Endothelial cell of umbilical vein (primary cell): ENCODE measurements around the gene PPP1R12A. TPM values are rescaled to one million over a fixed set of nuclear protein-coding genes. Genes with fewer than 3 reads are reported as not detected.

ENCODE experiments used
- BruUV-seq: library from RNA; stranded (reverse); fragments of 400-500 nt; replicated peaks from 2 replicates; lab custom pipeline; 2021; lab: Mats Ljungman, UMichigan
- CTCF ChIA-PET: fragments of 300-600, 350-600 bp; sonication (Branson Sonifier 250); formaldehyde crosslinking; loops from one replicate; lab custom pipeline; 2021; ENCODE audit warnings: antibody characterized with exemption, inconsistent platforms; lab: Charles Lee
- POLR2A ChIA-PET: fragments of 300-600, 350-600 bp; sonication (Branson Sonifier 250); formaldehyde crosslinking; loops from one replicate; lab custom pipeline; 2021; ENCODE audit warnings: antibody characterized with exemption, inconsistent platforms; lab: Charles Lee
- DNase-seq: peaks from one replicate; pipeline ENCODE4 v3.0.0-alpha.2; 2011; ENCODE audit warnings: low read depth, low spot score
- FAIRE-seq: peaks from 2 replicates; lab custom pipeline; 2011; peaks lifted over from hg19 to GRCh38; lab: Jason Lieb, UNC
- H2AFZ ChIP-seq: 2 replicates; pipeline ENCODE4 v1.6.0; 2012; ENCODE audit warnings: low read depth, low read length, control low read depth, inconsistent platforms
- H3K27ac ChIP-seq: 2 replicates; pipeline ENCODE4 v1.5.1; 2011; ENCODE audit warnings: low read depth, mild to moderate bottlenecking, control low read depth, low read length, moderate library complexity; ENCODE audit not compliant: insufficient read depth
- H3K27me3 ChIP-seq, 2 experiments: 2 replicates each; pipeline versions ENCODE4 v1.6.0 to v1.6.1; 2011; ENCODE audit warnings: low read length in 2 of 2, mixed read lengths in 1 of 2; ENCODE audit not compliant: control insufficient read depth in 2 of 2, insufficient read depth in 2 of 2
- H3K36me3 ChIP-seq, 2 experiments: 2 replicates in 1 of 2; 3 replicates in 1 of 2; pipeline ENCODE4 v1.5.1; 2011; ENCODE audit warnings: low read length in 2 of 2, mild to moderate bottlenecking in 1 of 2, moderate library complexity in 1 of 2; ENCODE audit not compliant: control insufficient read depth in 2 of 2, insufficient read depth in 2 of 2; ENCODE audit errors: extremely low read depth in 1 of 2
- H3K4me1 ChIP-seq: 3 replicates; pipeline ENCODE4 v1.5.1; 2011; ENCODE audit warnings: mild to moderate bottlenecking, low read length; ENCODE audit not compliant: control insufficient read depth, insufficient read depth; ENCODE audit errors: extremely low read depth
- H3K4me2 ChIP-seq: 2 replicates; pipeline ENCODE4 v1.6.1; 2011; ENCODE audit warnings: low read length, control low read depth, mixed read lengths; ENCODE audit not compliant: insufficient read depth
- H3K4me3 ChIP-seq, 3 experiments: fragments of 200-600 bp in 1 of 3; sonication (generic), shearing (Covaris generic) in 1 of 3; replicated peaks in 1 of 3; 2 replicates each; pipeline ENCODE4 v1.5.1; 2011 to 2016; ENCODE audit warnings: control low read depth in 3 of 3, low read length in 3 of 3, mild to moderate bottlenecking in 2 of 3, inconsistent platforms in 1 of 3, low read depth in 1 of 3, moderate library complexity in 1 of 3; ENCODE audit not compliant: insufficient read depth in 1 of 3
- H3K79me2 ChIP-seq: 2 replicates; pipeline ENCODE4 v1.6.0; 2012; ENCODE audit warnings: low read length, inconsistent platforms; ENCODE audit not compliant: control insufficient read depth, insufficient read depth
- H3K9ac ChIP-seq: replicated peaks from 2 replicates; pipeline ENCODE3; 2011; ENCODE audit warnings: low read length, control low read depth; ENCODE audit not compliant: insufficient read depth; ENCODE audit errors: extremely low read depth
- H3K9me1 ChIP-seq: replicated peaks from 3 replicates; pipeline ENCODE4 v1.6.0; 2011; ENCODE audit warnings: mild to moderate bottlenecking, low read length; ENCODE audit not compliant: control insufficient read depth, insufficient read depth; ENCODE audit errors: extremely low read depth
- H3K9me3 ChIP-seq: replicated peaks from 2 replicates; pipeline ENCODE4 v1.5.1; 2012; ENCODE audit warnings: low read length, inconsistent platforms; ENCODE audit not compliant: control insufficient read depth, insufficient read depth
- H4K20me1 ChIP-seq: replicated peaks from 2 replicates; pipeline ENCODE3; 2011; ENCODE audit warnings: mild to moderate bottlenecking, low read length; ENCODE audit not compliant: control insufficient read depth, insufficient read depth; ENCODE audit errors: extremely low read depth
- EZH2 ChIP-seq: IDR thresholded peaks from 2 replicates; pipeline ENCODE4 v1.6.1; 2012; ENCODE audit warnings: borderline replicate concordance, low read depth, mild to moderate bottlenecking, moderate library complexity, low read length, inconsistent platforms; ENCODE audit not compliant: severe bottlenecking
- FOS ChIP-seq: IDR thresholded peaks from 2 replicates; pipeline ENCODE4 v1.6.1; 2011; ENCODE audit warnings: mild to moderate bottlenecking, low read length, moderate library complexity, borderline replicate concordance; ENCODE audit not compliant: insufficient read depth
- GATA2 ChIP-seq: IDR thresholded peaks from 2 replicates; pipeline ENCODE4 v1.7.0; 2011; ENCODE audit warnings: low read depth, mild to moderate bottlenecking, moderate library complexity, mixed read lengths, low read length; ENCODE audit not compliant: insufficient read length, insufficient read depth
- JUN ChIP-seq: IDR thresholded peaks from 2 replicates; pipeline ENCODE4 v1.6.1; 2011; ENCODE audit warnings: borderline replicate concordance, low read depth; ENCODE audit not compliant: insufficient read length, insufficient read depth
- MYC ChIP-seq: IDR thresholded peaks from one replicate; pipeline ENCODE4 v1.6.1; 2011; ENCODE audit warnings: mild to moderate bottlenecking, low read depth, low read length
- POLR2A ChIP-seq: IDR thresholded peaks from 2 replicates; pipeline ENCODE4 v1.6.1; 2012; ENCODE audit warnings: low read depth, mild to moderate bottlenecking, control low read depth, low read length
- POLR2AphosphoS5 ChIP-seq: IDR thresholded peaks from 2 replicates; pipeline ENCODE4 v1.6.1; 2012; ENCODE audit warnings: low read depth, mild to moderate bottlenecking, control low read depth, low read length, moderate library complexity; ENCODE audit not compliant: insufficient read depth
- dilution Hi-C: fragments of 300-500 bp; cut with MboI; formaldehyde crosslinking; loops from one replicate; pipeline ENCODE4 v1.15.0; 2019; ENCODE audit warnings: low sequenced_read_pairs; ENCODE audit not compliant: extremely low pct_ligation_motif_present
- intact Hi-C: fragments of 100-400 bp; cut with micrococcal nuclease; formaldehyde crosslinking; loops from one replicate; pipeline ENCODE4 v1.10.0; 2022
- polyA plus RNA-seq, 4 experiments: library from polyadenylated mRNA; depleted of rRNA in 3 of 4; stranded (reverse) in 3 of 4; unstranded in 1 of 4; fragments of >200 nt; gene quantifications; 2 replicates each; pipeline versions ENCODE4 v1.2.1 to v1.2.3, GENCODE V29; 2011 to 2012; ENCODE audit warnings: missing spikeins in 1 of 4
- total RNA-seq: library from RNA; stranded (reverse); gene quantifications from 2 replicates; pipeline ENCODE4 v1.2.3, GENCODE V29; 2021
- TF ChIP-seq, protein P1 (sequence below), 2 donors: IDR thresholded peaks; 1 replicate in 1 of 2; 2 replicates in 1 of 2; pipeline ENCODE4 v1.5.1; 2011; ENCODE audit warnings: low read length in 2 of 2, mild to moderate bottlenecking in 2 of 2, moderate library complexity in 2 of 2, control low read depth in 1 of 2, inconsistent platforms in 1 of 2, low read depth in 1 of 2; ENCODE audit not compliant: insufficient read depth in 1 of 2; ENCODE audit errors: extremely low read depth in 1 of 2
- TF ChIP-seq, protein P2 (sequence below): IDR thresholded peaks from 2 replicates; pipeline ENCODE4 v1.6.1; 2011; ENCODE audit not compliant: insufficient read depth, insufficient read length

PPP1R12A gene
- total and polyA plus RNA-seq, 2 donors (not counting 3 experiments of a cell fraction or from before 2014, with no cell fraction given), result 12.9 to 83.9 TPM

DNA sequence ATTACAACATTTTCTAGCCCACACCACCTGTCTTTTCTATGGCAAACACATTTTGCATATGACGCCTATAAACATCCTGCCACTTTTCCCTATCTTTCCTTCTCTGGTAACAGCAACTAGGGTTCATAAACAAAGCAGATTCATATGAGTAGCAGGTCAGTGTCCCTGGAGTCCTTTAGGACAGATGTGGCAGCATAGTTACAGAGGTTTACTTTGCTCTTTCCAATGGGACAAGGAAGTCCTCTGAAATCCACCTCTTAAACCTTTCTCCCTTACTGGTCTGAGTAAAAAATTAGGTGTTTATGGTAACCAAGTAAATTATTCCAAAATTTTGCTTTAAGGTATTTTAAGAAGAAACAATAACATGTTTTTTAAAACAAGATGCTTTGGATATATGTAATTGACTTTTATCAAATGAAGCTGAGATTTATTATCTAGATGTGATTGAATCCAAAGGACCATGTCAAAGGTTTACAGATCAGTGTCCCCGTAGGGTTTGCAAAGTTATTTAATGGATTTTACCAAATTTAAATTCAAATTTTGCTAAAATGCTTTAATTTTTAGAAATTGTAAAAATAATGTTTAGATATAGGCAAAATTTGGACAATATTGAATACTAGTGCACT lies 164.9 kb downstream of the PPP1R12A start:
- H4K20me1 ChIP-seq, result no peaks in the 10 kb centered on the region
- peaks cover 2% of the 10 kb centered on the region for H3K9me1 ChIP-seq
- no peak overlapping the region for H3K4me3 ChIP-seq
- H3K27ac ChIP-seq, result no peak overlapping the region
- H3K79me2 ChIP-seq, result no peaks in the 10 kb centered on the region
- H3K4me1 ChIP-seq, result no peaks in the 10 kb centered on the region
- POLR2A ChIA-PET, result no interaction called here
- H2AFZ ChIP-seq, result no peak overlapping the region
- peaks cover 0 to under 1% of the 10 kb centered on the region in 2 experiments for H3K36me3 ChIP-seq
- no peak overlapping the region for H3K4me2 ChIP-seq
- dilution Hi-C loops, result no loop called here
- H3K9me3 ChIP-seq, result no peaks in the 10 kb centered on the region
- intact Hi-C loops, result no loop called here
- CTCF ChIA-PET, result interaction anchor here (1.0 kb wide), 1 partner anchor 117 kb away, joined by 3 read pairs; no protein-coding TSS in a partner anchor
- no peak for TF ChIP-seq FOS
- no peak for TF ChIP-seq GATA2
- TF ChIP-seq, protein P1, sequence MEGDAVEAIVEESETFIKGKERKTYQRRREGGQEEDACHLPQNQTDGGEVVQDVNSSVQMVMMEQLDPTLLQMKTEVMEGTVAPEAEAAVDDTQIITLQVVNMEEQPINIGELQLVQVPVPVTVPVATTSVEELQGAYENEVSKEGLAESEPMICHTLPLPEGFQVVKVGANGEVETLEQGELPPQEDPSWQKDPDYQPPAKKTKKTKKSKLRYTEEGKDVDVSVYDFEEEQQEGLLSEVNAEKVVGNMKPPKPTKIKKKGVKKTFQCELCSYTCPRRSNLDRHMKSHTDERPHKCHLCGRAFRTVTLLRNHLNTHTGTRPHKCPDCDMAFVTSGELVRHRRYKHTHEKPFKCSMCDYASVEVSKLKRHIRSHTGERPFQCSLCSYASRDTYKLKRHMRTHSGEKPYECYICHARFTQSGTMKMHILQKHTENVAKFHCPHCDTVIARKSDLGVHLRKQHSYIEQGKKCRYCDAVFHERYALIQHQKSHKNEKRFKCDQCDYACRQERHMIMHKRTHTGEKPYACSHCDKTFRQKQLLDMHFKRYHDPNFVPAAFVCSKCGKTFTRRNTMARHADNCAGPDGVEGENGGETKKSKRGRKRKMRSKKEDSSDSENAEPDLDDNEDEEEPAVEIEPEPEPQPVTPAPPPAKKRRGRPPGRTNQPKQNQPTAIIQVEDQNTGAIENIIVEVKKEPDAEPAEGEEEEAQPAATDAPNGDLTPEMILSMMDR (IDR thresholded peaks at IDR 0.05; ENCODE audit: extremely low read depth in 1 of 2, insufficient read depth in 1 of 2, low read depth in 1 of 2, low read length in 2 of 2), result no peak
- TF ChIP-seq, protein P2, sequence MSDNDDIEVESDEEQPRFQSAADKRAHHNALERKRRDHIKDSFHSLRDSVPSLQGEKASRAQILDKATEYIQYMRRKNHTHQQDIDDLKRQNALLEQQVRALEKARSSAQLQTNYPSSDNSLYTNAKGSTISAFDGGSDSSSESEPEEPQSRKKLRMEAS, result no peak
- TF ChIP-seq JUN, result no peak
- no peak for TF ChIP-seq POLR2A
- TF ChIP-seq POLR2AphosphoS5, result no peak
- TF ChIP-seq EZH2, result no peak
- TF ChIP-seq MYC, result no peak
- no peak overlapping the region for H3K9ac ChIP-seq
- BruUV-seq, result no TSS peak
- no peaks in the 10 kb centered on the region for H3K27me3 ChIP-seq
- DNase-seq (no peak), FAIRE-seq (no peak)
